LHCN-M2 (cell line): Measurements from ENCODE around the gene BNIP5. TPM values are rescaled to one million over a fixed set of nuclear protein-coding genes. Genes with fewer than 3 reads are reported as not detected.
"Not testable (repeated sequence)": the region's sequence is repeated elsewhere in the genome, so short reads cannot be mapped to it uniquely, and the experiment has no call there.

ENCODE experiments used
- DNase-seq: peaks from one replicate; pipeline ENCODE4 v3.0.0-alpha.2; 2012; ENCODE audit warnings: low read depth
- total RNA-seq: library from RNA; depleted of rRNA; stranded (reverse); fragments of >200 nt; gene quantifications from 2 replicates; pipeline ENCODE4 v1.2.3, GENCODE V29; 2014

The BNIP5 gene
- total RNA-seq, 1 experiment from 2014 or later: not detected

- DNase-seq: no peak
Measured at GRCh38 chr6:36367743-36368142, 31.1 kb upstream of the BNIP5 start.

GRCh38 chr6:36364669-36365479 lies 28.2 kb upstream of the BNIP5 start:
- DNase-seq: no peak

- DNase-seq: not testable (repeated sequence)
Measured at GRCh38 chr6:36364061-36364635, 27.5 kb upstream of the BNIP5 start.

DNA sequence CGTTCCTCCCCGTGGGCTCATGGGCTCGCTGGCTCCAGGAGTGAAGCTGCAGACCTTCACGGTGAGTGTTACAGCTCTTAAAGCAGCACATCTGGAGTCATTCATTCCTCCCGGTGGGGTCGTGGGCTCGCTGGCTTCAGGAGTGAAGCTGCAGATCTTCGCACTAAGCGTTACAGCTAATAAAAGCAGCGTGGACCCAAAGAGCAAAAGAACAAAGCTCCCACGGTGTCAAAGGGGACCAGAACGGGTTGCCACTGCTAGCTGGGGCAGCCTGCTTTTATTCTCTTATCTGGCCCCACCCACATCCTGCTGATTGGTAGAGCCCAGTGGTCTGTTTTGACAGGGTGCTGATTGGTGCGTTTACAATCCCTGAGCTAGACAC lies 26.7 kb upstream of the BNIP5 start:
- not testable (repeated sequence) for DNase-seq

DNA sequence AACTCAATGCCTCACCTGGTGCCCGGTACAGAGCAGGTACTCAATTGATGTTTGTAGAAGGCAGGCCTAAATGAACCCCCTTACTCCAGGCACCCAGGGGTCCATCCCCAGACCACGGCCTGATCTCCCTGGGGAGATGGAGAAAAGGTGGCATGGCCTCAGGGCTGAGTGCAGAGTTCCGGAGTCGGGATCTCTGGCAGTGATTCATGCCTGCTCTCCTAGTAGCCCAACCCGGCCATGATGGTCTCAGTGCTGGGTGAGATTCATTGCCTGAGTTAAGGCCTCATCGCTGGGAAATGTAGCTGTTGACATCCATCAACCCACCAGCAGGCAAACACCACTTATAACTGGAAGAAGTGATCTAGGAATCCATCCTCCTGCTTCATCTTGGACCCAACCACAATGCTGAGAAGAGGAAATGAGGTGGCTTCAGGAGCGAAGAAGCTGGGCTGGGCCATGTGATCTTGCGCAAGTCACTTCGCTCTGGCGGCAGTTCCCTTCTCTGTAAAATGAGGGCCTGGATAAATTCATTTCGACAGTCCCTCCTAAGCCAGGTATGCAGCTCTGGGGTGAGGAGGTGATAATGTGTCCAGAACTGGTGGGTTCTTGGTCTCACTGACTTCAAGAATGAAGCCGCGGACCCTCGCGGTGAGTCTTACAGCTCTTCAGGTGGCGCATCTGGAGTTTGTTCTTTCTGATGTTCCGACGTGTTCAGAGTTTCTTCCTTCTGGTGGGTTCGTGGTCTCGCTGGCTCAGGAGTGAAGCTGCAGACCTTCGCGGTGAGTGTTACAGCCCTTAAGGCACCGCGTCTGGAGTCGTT lies 26.1 kb upstream of the BNIP5 start:
- no peak for DNase-seq

GRCh38 chr6:36361071-36361470 lies 24.4 kb upstream of the BNIP5 start:
- DNase-seq: no peak

- peak; percentile 70 for DNase-seq
Measured at GRCh38 chr6:36360241-36361054, 23.8 kb upstream of the BNIP5 start.

DNA sequence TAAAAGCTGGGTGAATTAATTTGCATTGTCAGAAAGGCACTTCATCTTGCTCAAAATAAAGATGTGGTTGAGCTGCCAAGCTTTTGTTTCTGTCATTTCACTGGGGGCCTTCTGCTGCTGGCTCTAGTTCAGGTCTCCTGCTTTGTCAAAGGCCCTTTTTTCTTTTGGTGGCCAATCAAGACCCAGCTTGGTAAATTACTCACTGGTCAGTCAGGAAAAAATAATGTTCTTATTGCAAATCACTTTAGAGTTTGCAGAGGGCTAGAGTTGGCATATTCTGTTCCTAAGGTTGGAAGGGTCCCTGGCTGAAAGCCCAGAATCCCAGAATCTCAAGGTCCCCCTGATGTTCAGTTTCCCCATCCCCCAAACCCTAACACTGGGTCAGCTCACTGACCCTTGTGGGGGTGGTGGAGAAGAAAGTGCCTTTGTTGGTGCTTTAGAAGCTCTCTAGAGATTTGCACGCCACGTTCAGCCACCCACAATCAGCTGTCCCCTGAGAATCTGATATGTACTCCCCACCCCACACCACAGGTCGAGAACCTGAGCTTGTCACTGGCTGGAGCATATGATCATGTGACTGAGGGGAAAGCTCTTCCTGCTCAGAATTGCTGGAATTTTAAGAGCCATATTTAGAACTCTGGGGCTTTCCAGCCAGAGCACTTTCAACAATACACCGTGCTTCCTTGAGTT lies 21.7 kb upstream of the BNIP5 start:
- DNase-seq: peak; percentile 37

DNA sequence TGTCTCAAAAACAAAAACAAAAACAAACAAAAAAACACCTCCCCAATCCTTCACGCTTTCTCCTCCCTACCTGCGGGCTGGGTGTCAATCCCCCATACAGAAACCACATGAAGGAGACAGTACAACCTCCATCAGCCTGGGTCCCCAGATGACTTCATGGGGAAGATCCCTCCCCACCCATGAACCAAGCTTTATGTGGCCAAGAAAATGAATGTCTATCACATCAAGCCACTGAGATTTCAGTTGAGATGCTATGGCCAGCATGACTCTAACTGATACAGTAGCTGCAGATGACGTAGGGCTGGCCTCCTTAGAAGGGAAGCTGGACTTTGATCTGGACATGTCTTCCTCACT lies 21.2 kb upstream of the BNIP5 start:
- no peak for DNase-seq

GRCh38 chr6:36355819-36356218 lies 19.1 kb upstream of the BNIP5 start:
- no peak for DNase-seq

- DNase-seq: no peak
Measured at GRCh38 chr6:36353411-36353915, 16.8 kb upstream of the BNIP5 start.

DNA sequence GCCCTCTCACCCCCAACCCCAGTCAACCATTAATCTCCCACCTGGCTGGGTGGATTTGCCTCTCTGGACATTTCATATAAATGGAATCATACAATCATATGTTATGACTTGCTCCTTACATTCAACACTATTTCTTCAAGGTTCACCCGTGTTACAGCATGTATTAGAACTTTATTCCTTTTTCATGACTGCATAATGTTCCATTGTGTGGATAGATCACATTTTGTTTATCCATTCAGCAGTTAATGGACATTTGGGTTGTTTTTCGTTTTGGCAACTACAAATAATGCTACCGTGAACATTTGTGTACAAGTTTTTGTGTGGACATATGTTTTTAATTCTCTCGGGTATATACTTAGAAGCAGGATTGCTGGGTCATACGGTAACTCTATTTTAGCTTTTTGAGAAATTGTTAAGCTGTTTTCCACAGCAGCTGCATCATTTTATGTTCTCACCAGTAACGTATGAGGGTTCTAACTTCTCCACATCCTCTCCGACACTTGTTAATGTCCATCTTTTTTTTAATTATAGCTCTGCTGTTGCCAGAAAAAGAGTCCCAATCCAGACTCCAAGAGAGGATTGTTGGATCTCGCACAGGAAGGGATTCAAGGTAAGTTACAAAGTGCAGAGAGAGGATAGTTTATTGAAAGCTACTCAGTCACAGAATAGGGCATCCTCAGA lies 15.9 kb upstream of the BNIP5 start:
- no peak for DNase-seq

DNA sequence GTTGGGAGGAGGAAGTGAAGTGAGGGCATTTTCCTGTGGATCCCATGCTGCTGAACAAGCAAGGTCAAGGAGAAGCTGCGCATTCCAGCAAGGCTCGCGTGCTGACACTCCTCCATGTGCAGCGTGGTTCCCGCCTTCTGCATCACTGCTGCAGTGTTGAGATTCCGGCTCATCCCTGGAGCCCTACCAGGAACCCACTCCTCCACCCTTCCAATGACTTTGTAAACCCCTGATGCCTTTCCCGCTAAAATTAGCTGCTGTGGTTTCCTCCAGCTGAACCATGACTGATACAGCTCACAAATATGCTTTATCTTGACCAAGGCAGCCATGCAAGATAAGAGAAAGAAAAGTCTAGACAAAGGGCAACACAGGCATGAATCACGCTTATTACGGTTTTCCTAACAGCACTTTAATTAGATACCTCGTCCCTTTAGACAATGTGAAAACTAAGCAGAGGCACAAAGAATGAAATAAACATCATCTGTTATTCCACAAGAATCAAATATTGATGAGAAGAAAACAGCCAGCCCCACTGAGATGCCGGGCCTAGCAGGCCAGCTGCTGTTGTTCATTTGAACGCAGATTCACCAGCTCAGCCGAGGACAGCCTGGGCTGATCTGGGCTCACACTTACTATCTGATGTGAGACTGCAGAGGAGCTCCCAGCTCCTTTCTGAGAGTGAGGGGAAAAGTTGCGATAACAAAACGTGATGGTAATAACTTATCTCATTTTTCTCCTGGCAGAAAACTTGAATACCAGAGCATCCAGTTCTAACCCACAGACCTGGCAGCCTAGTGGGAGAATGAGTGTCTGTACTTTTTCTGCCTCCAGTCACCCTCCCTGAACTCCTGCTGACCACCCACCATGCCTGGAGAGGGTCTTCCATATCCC lies 14.2 kb upstream of the BNIP5 start:
- peak; percentile 46 for DNase-seq

DNA sequence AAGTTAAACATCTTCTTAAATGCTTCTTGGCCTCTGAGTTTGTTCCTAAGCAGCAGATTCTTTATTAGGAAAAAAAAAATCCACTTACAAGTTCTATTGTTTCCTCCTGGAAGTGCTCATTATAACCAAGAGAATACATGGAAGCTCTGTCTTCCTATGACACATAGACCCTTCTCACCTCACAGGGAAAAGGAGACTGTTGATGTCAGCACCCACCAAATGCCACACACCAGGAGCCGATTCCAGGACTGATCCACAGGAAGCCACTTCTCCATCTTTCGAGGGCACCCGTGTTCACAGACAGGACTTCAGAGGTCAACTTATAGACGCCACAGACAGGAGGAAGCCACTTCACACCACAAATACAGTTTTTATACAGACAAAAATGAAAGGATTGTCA lies 13.4 kb upstream of the BNIP5 start:
- DNase-seq: no peak

- DNase-seq: no peak
Measured at GRCh38 chr6:36349240-36349639, 12.6 kb upstream of the BNIP5 start.

DNA sequence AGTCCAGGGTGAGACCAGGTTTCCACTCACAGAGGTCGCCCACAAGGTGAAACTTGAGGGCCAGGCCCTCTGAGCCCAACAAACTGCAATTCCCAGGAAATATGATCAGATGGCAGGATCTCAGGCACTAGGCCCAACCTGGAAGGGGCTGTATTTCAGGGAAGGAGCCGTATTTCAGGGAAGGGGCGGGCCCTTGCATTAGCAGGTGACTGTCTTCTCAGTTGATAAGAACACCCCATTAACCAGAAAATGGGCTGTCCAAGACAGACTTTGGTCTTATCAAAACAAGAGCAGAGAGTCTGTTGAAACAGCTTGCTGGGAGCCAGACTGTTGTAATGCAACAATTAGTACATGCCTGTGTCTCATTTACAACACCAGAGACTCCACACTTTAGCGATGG lies 10.9 kb upstream of the BNIP5 start:
- no peak for DNase-seq

- no peak for DNase-seq
Measured at GRCh38 chr6:36346486-36347273, 10.0 kb upstream of the BNIP5 start.

DNA sequence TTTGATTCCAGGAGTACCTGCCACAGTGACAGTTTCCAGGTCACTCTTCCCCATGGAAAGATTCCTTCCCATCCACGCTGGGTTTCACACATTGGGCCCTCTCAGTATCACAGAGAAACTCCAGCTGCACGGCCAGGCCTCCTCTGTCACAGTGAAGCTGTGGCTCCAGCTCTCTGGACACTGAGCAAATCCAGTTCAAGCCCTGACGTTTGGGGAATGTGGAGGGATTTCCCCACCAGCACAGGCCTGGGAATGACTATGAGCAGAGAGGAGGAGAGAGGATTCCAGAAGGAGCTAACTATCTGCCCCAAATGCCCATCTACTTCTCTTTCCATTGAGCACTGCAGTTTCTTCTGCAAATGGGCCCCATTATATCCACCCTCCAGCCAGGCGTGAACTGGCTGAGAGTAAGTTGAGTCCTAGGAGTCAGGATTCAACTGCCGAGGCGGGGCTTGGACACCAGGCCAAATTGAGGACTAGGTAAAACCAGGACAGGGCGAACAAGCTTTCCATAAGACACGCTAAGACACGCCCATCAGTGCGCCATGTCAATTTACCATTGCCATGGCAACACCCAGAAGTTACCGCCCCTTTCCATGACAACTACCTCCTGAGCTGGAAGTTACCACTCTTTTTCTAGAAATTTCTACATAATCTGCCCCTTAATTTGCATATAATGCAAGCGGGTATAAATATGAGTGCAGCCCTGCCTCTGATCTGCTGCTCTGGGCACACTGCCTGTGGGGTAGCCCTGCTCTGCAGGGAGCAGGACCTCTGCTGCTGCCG lies 9.2 kb upstream of the BNIP5 start:
- no peak for DNase-seq
